Subcutaneous adipose tissue (tissue), 4 donors: ENCODE measurements around the gene AGAP3. TPM values are rescaled to one million over a fixed set of nuclear protein-coding genes. Genes with fewer than 3 reads are reported as not detected.

Experiments used
- total RNA-seq, 4 donors: library from RNA; depleted of rRNA; stranded (reverse); fragments of >200 nt; gene quantifications; one replicate each; pipeline ENCODE4 v1.1.0, GENCODE V29; 2016
- TF ChIP-seq, protein P1 (sequence below): fragments of 450-650 bp; IDR thresholded peaks from one replicate; pipeline ENCODE4 v1.5.1; 2016; ENCODE audit warnings: low read depth, mild to moderate bottlenecking, control low read depth, antibody characterized with exemption, moderate library complexity

AGAP3 gene
- total RNA-seq, 4 donors from 2014 or later: 54.4 to 86.7 (median 62.7) TPM

DNA sequence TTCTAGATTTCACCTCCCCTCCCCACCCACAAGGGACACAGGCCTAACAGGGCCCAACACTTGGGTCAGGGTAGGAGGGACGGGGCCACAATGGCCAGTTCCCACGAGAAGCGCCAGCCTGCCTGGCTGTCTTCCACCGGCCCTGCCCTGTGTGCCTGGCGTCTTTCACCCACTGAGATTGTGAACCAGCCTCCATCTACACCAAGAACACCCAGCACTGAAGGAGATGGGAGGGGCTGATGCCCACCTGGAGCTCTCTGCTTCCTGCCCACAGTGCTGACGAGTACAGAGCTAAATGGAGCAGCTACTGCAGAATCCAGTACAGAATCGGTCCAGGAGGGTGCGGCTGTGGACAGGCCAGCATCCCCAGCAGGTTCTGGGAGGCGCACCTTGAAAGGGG lies 40.3 kb upstream of the AGAP3 start:
- TF ChIP-seq, protein P1, sequence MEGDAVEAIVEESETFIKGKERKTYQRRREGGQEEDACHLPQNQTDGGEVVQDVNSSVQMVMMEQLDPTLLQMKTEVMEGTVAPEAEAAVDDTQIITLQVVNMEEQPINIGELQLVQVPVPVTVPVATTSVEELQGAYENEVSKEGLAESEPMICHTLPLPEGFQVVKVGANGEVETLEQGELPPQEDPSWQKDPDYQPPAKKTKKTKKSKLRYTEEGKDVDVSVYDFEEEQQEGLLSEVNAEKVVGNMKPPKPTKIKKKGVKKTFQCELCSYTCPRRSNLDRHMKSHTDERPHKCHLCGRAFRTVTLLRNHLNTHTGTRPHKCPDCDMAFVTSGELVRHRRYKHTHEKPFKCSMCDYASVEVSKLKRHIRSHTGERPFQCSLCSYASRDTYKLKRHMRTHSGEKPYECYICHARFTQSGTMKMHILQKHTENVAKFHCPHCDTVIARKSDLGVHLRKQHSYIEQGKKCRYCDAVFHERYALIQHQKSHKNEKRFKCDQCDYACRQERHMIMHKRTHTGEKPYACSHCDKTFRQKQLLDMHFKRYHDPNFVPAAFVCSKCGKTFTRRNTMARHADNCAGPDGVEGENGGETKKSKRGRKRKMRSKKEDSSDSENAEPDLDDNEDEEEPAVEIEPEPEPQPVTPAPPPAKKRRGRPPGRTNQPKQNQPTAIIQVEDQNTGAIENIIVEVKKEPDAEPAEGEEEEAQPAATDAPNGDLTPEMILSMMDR: no peak

DNA sequence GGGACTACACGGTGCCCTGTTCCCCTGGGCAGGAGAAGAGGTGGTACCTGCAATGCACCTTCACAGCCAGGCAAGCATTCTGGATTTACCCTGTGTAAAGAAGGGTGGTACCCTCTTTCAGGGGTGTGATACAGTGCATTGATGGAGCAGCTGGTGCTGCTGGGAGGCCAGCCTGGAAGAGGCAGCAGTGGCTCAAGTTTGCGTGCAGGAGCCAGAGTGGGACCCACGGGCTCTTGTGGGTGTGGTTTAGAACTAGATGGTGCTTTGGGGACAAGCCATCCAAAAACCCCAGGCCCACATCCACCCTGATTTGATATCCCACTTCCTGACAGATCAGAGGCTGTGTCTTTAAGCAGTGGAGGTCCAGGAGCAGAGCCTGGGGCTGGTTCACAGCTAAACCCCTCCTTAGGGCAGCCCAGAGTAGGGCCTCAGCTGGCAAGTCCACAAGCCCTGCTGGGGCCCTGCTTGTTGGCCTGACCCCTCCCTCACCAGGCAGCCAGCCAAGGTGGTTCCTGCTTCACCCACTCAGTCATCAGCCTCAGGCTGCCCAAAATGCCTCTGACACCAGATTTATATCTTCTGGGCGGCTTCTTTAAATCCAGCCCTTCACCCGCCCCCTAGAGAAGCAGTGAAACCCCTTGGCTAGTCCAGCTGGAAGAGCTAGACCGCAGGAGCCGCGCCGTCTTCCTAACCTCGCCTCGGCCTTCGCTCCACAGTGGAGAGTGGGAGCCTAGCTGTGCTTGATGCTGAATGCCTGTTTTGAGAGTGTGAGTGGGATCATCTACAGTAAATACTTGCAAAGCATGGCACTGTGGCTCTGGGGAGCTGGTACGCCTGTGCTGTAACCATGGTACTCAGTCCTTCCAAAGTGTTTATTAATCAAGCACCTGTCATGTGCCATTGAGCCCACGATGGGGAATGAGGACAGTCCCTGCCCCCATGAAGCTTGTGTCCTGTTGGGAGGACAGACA lies 39.4 kb upstream of the AGAP3 start:
- TF ChIP-seq, protein P1: no peak

DNA sequence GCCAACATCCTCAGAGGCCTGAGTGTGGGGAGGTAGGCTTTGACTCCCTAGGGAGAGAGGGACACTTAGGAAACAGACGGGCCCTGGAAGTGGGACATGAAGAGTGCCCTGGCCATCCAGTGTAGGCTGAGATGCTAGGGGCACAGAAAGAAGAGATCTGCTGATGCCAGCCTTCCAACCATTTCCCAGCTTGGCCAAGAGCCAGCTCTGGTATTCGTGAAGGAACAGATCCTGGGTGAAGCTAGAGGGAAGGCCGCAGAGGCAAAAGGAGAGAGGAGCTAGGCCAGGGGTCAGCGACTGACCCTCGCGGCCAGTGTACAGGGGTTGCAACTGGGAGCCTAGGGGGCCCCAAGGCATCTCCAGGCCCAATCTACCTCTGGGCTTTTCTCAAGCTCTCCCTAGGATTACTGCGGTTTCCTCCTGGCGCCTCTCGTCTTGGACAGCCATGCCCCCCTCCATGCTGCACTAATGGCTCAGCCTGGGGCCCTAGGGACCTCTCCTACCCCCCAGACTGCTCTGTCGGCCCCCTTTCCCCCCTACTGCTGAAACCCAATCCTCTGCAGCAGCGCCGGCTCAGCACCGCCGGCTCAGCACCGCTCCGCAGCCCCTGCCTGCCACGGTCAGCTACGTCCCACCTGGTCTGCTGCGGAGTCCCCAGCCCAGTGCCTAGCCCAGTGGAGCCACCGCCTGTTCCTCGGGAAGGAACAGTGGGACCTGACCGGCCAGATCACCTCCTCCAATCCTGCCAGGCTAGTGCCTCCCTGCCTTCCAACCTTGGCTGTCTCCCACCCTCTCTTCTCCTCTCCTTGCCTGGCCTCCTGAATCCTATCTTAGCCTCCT lies 38.1 kb upstream of the AGAP3 start, which contains the start of gene ASIC3:
Gene ASIC3 (plus strand): TSS at position 556 of the 840 bp plus-strand sequence. CDS start 355 bp downstream, outside the sequence.
- TF ChIP-seq, protein P1: no peak

DNA sequence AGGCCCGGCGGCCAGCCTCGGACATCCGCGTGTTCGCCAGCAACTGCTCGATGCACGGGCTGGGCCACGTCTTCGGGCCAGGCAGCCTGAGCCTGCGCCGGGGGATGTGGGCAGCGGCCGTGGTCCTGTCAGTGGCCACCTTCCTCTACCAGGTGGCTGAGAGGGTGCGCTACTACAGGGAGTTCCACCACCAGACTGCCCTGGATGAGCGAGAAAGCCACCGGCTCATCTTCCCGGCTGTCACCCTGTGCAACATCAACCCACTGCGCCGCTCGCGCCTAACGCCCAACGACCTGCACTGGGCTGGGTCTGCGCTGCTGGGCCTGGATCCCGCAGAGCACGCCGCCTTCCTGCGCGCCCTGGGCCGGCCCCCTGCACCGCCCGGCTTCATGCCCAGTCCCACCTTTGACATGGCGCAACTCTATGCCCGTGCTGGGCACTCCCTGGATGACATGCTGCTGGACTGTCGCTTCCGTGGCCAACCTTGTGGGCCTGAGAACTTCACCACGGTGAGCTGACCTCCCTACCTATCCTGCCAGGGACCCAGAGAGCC lies 37.3 kb upstream of the AGAP3 start:
- TF ChIP-seq, protein P1: no peak

DNA sequence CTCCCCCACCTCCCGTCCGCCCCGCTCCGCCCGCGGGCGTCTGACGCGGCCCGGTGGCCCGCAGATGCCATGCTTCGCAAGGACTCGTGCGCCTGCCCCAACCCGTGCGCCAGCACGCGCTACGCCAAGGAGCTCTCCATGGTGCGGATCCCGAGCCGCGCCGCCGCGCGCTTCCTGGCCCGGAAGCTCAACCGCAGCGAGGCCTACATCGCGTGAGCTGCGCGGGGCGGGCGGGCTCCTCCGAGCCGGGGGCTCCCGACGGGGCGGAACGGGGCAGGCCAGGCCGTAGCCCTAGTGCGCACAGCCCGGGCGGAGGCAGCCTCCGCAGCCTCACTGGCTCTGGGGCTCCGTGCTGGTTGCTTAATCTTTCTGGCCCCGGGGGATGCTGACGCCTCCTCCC lies 35.2 kb upstream of the AGAP3 start:
- TF ChIP-seq, protein P1: no peak

DNA sequence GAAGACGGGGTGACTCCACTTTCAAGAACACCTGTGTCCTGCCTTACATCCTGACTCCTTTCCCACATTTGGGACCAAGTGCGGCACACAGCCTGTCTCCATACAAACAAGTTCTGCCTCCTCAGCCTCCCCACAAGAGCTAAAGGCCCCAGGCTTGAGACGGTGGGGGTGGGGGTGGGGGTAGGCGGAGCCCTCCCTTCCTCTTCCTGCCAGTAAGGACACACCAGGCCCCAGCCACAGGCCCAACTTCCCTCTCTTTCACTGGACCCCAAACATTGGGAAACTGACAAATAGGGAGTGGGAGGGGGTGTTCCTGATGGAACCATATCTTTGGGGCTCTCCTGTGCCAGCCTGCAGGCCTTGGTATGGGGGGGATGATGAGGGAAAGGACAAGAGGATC lies 33.2 kb upstream of the AGAP3 start:
- TF ChIP-seq, protein P1: no peak
